GM12865 (cell line): ENCODE measurements around the gene RTEL1.
"Not testable (repeated sequence)": the region's sequence is repeated elsewhere in the genome, so short reads cannot be mapped to it uniquely, and the experiment has no call there.

Experiments used
- DNase-seq: peaks from one replicate; pipeline ENCODE4 v3.0.0; 2010; ENCODE audit warnings: low read depth
- H3K4me3 ChIP-seq: 2 replicates; pipeline ENCODE4 v1.5.1; 2011; ENCODE audit warnings: mild to moderate bottlenecking, low read depth, low read length, control low read depth
- TF ChIP-seq, protein P1 (sequence below): IDR thresholded peaks from 2 replicates; pipeline ENCODE4 v1.5.1; 2011; ENCODE audit warnings: low read length, control low read depth, low read depth, inconsistent platforms; ENCODE audit not compliant: insufficient read depth; ENCODE audit errors: missing control alignments

Gene RTEL1, protein sequence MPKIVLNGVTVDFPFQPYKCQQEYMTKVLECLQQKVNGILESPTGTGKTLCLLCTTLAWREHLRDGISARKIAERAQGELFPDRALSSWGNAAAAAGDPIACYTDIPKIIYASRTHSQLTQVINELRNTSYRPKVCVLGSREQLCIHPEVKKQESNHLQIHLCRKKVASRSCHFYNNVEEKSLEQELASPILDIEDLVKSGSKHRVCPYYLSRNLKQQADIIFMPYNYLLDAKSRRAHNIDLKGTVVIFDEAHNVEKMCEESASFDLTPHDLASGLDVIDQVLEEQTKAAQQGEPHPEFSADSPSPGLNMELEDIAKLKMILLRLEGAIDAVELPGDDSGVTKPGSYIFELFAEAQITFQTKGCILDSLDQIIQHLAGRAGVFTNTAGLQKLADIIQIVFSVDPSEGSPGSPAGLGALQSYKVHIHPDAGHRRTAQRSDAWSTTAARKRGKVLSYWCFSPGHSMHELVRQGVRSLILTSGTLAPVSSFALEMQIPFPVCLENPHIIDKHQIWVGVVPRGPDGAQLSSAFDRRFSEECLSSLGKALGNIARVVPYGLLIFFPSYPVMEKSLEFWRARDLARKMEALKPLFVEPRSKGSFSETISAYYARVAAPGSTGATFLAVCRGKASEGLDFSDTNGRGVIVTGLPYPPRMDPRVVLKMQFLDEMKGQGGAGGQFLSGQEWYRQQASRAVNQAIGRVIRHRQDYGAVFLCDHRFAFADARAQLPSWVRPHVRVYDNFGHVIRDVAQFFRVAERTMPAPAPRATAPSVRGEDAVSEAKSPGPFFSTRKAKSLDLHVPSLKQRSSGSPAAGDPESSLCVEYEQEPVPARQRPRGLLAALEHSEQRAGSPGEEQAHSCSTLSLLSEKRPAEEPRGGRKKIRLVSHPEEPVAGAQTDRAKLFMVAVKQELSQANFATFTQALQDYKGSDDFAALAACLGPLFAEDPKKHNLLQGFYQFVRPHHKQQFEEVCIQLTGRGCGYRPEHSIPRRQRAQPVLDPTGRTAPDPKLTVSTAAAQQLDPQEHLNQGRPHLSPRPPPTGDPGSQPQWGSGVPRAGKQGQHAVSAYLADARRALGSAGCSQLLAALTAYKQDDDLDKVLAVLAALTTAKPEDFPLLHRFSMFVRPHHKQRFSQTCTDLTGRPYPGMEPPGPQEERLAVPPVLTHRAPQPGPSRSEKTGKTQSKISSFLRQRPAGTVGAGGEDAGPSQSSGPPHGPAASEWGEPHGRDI (N-terminal part only)

DNA sequence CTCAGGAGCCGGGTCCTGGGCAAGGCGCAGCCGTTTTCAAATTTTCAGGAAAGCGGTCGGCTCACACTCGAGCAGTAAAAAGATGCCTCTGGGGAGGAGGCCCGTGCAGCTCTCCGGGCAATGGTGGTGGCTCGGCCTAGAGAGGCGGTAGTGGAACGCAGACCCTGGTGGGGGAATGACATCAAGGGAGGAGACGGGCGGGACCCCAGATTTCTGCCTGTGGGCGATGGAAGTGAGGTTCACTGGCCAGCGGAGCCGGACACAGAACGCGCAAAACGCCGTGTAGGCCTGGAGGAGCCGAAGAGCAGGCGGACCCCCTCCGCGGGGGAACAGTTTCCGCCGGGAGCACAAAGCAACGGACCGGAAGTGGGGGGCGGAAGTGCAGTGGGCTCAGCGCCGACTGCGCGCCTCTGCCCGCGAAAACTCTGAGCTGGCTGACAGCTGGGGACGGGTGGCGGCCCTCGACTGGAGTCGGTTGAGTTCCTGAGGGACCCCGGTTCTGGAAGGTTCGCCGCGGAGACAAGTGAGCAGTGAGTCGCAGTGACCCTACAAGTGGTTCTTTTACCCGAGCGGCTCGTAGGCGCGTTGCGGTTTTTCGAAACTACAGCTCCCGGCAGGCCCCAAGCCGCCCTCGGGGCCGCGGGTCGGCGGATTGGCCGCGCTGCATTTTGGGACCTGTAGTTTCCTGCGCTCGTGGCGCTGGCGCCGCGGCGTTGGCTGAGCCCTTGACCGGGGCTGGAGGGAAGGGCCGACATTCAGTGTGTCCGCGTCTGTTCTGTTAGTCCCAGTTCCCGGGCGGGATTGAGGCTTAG is at the start of gene RTEL1:
Gene RTEL1 (plus strand): TSS at position 376 of the 812 bp plus-strand sequence. CDS start 1,091 bp downstream, outside the sequence.
- peak within 1 kb of the TSS; percentile 77 for H3K4me3 ChIP-seq
- peak; percentile 95 for DNase-seq
- TF ChIP-seq, protein P1, sequence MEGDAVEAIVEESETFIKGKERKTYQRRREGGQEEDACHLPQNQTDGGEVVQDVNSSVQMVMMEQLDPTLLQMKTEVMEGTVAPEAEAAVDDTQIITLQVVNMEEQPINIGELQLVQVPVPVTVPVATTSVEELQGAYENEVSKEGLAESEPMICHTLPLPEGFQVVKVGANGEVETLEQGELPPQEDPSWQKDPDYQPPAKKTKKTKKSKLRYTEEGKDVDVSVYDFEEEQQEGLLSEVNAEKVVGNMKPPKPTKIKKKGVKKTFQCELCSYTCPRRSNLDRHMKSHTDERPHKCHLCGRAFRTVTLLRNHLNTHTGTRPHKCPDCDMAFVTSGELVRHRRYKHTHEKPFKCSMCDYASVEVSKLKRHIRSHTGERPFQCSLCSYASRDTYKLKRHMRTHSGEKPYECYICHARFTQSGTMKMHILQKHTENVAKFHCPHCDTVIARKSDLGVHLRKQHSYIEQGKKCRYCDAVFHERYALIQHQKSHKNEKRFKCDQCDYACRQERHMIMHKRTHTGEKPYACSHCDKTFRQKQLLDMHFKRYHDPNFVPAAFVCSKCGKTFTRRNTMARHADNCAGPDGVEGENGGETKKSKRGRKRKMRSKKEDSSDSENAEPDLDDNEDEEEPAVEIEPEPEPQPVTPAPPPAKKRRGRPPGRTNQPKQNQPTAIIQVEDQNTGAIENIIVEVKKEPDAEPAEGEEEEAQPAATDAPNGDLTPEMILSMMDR: no peak

GRCh38 chr20:63610581-63611435 is 47.3 kb upstream of the RTEL1 start:
- no peak for DNase-seq
- TF ChIP-seq, protein P1: no peak
- no peak overlapping the region for H3K4me3 ChIP-seq

- no peak overlapping the region for H3K4me3 ChIP-seq
- TF ChIP-seq, protein P1: no peak
- no peak for DNase-seq
These were observed 46.5 kb upstream of the RTEL1 start for GRCh38 chr20:63611646-63612045.

- H3K4me3 ChIP-seq: no peak overlapping the region
- no peak for DNase-seq
- TF ChIP-seq, protein P1: no peak
These were observed 45.7 kb upstream of the RTEL1 start for GRCh38 chr20:63612276-63612931.

GRCh38 chr20:63613863-63614594 is 44.1 kb upstream of the RTEL1 start:
- H3K4me3 ChIP-seq, DNase-seq: not testable (repeated sequence)
